Measurements from ENCODE around the gene SNX11. TPM values are rescaled to one million over a fixed set of nuclear protein-coding genes. Genes with fewer than 3 reads are reported as not detected.

Gene SNX11
- total and polyA plus RNA-seq, 4 donors, result 11.4 to 31.0 (median 19.1) TPM

DNA sequence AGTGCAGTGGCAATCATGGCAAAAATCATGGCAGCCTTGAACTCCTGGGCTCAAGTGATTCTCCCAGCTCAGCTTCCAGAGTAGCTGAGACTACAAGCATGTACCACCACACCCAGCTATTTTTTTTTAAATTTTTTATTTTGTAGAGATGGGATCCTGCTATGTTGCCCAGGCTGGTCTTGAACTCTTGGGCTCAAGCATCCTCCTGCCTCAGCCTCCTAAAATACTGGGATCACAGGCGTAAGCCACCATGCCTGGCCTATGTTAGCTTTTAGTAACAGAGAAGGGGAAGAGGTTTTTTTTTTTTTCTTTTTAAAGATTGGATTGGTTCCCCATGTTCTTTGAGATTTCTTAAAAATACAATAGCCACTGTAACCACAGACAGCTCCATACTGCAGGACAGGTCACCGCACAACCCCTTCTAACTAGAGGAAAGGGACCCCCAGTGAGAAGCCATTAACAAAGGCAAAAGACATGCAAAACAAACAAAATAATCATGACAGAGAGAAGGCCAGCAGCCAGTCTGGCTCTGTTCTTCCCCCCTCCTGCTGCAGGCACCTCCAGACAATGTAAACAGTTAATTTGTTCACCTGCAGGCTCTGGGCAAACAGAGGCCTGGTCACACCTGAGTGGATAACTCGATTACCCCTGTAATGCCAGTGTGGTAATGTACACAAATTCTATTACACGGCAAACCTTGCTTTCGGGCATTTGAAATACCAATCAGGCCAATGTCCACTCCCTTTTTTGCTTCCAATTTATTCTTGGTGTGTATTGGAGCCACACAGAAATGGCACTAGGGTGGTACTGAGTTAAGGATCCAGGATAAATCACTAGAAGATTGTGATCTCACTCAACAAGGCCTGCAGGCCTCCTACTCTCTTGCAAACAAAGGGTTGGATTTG is 52.9 kb downstream of the SNX11 start:
- ATAC-seq (ENCODE audit: insufficient read depth, low FRiP score) (no peak), DNase-seq (no peak)
- Histone ChIP-seq H3K36me3 (ENCODE audit: control insufficient read depth in 4 of 4, insufficient read depth in 4 of 4, low read length in 4 of 4) (no peaks in the 10 kb centered on the region), H3K9me3 (ENCODE audit: control insufficient read depth in 4 of 4, insufficient read depth in 3 of 4, low read length in 3 of 4) (no peaks in the 10 kb centered on the region), H3K4me3 (no peak overlapping the region), H3K4me1 (ENCODE audit: control insufficient read depth in 5 of 5, insufficient read depth in 5 of 5, low read length in 5 of 5) (no peaks in the 10 kb centered on the region), H3K27ac (ENCODE audit: low read depth in 1 of 2, low read length in 1 of 2) (no peak overlapping the region), H3K27me3 (ENCODE audit: control insufficient read depth in 3 of 3, insufficient read depth in 3 of 3, low read length in 2 of 3) (no peaks in the 10 kb centered on the region), H3K9ac (ENCODE audit: insufficient read depth in 1 of 2, low read length in 2 of 2) (no peak overlapping the region)
- TF ChIP-seq, protein P1, sequence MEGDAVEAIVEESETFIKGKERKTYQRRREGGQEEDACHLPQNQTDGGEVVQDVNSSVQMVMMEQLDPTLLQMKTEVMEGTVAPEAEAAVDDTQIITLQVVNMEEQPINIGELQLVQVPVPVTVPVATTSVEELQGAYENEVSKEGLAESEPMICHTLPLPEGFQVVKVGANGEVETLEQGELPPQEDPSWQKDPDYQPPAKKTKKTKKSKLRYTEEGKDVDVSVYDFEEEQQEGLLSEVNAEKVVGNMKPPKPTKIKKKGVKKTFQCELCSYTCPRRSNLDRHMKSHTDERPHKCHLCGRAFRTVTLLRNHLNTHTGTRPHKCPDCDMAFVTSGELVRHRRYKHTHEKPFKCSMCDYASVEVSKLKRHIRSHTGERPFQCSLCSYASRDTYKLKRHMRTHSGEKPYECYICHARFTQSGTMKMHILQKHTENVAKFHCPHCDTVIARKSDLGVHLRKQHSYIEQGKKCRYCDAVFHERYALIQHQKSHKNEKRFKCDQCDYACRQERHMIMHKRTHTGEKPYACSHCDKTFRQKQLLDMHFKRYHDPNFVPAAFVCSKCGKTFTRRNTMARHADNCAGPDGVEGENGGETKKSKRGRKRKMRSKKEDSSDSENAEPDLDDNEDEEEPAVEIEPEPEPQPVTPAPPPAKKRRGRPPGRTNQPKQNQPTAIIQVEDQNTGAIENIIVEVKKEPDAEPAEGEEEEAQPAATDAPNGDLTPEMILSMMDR (IDR thresholded peaks at IDR 0.05; ENCODE audit: control extremely low read depth, extremely low read depth), result no peak
- 77 to 86% methylated on average over 5 of the region's 5 CpGs for WGBS, 2 donors

DNA sequence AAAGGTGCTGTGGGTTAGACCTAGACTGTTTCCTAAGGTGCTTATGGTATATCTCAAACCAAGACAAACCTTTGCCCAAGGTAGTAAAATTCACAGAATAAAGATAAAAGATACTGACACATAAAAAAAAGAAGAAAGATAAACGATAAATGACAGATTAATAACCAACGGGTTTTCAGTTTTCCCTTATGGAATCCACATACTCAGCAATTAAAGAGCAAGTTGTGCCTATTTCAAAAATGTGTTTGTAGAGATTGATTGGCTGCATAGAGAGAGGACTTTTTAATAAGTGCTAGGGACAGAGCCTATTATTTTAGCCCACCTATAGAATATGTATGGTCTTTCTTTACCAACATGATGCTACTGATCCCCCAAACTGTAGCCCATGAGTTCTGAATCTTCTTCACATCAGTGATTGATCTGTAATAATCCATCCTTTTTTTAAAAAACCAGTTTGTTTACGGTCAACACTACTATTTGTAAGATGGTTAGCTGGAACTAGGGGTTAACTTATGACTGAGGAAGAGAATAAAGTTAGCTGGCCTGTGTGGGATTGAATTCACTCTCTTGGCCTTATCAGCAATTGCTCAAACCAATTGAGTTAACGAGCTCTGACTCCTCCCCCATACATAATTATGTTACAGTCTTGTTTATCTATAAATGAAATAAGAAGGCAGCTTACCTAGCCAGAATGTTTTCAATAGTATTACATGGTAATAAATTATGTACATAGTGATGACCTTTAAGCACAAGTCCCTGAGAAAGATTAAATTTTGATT is 53.8 kb downstream of the SNX11 start:
- Histone ChIP-seq H3K4me3 (no peak overlapping the region), H3K36me3 (ENCODE audit: control insufficient read depth in 4 of 4, insufficient read depth in 4 of 4, low read length in 4 of 4) (no peaks in the 10 kb centered on the region), H3K27ac (ENCODE audit: low read depth in 1 of 2, low read length in 1 of 2) (no peak overlapping the region), H3K9me3 (ENCODE audit: control insufficient read depth in 4 of 4, insufficient read depth in 3 of 4, low read length in 3 of 4) (no peaks in the 10 kb centered on the region), H3K4me1 (ENCODE audit: control insufficient read depth in 5 of 5, insufficient read depth in 5 of 5, low read length in 5 of 5) (no peaks in the 10 kb centered on the region), H3K27me3 (ENCODE audit: control insufficient read depth in 3 of 3, insufficient read depth in 3 of 3, low read length in 2 of 3) (peaks cover 0 to 6% (median 1%) of the 10 kb centered on the region in 3 donors), H3K9ac (ENCODE audit: insufficient read depth in 1 of 2, low read length in 2 of 2) (no peak overlapping the region)
- ATAC-seq (ENCODE audit: insufficient read depth, low FRiP score) (no peak), DNase-seq (no peak)
- TF ChIP-seq, protein P1 (IDR thresholded peaks at IDR 0.05; ENCODE audit: control extremely low read depth, extremely low read depth), result no peak
- WGBS, 2 donors, result 78 to 95% methylated on average over 4 of the region's 4 CpGs

DNA sequence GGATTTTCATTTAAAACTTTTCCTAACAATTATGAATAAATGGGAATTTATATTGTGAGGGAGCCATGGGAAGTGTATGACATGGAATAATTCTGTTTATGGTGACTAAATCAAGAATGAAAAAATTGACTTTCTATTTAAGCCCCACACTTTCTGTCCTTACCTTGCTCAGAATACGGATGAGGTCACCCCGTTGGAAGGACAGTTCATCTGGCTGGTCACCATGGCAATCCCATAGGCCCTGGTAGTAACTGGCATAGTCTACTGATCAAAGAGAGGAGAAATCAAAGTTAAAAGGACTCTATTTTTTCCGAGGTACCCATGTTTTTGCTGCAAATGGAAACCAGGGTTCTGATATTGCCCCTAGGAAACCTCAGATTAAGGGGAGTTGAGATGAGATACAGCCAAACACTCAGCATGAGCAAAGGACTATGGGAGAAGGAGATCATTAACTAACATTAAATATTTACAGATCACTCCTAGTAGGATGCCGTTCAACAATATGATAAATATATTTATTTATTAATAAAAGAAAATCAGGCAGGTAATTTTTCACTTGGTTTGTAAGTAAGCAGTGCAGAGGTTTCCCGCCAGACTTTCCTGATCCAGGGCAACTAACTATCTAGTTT is 54.9 kb downstream of the SNX11 start:
- Histone ChIP-seq H3K4me3 (no peak overlapping the region), H3K9ac (ENCODE audit: insufficient read depth in 1 of 2, low read length in 2 of 2) (no peak overlapping the region), H3K27ac (ENCODE audit: low read depth in 1 of 2, low read length in 1 of 2) (no peak overlapping the region), H3K27me3 (ENCODE audit: control insufficient read depth in 3 of 3, insufficient read depth in 3 of 3, low read length in 2 of 3) (peaks cover 0 to 9% (median 2%) of the 10 kb centered on the region in 3 donors), H3K36me3 (ENCODE audit: control insufficient read depth in 4 of 4, insufficient read depth in 4 of 4, low read length in 4 of 4) (no peaks in the 10 kb centered on the region), H3K4me1 (ENCODE audit: control insufficient read depth in 5 of 5, insufficient read depth in 5 of 5, low read length in 5 of 5) (no peaks in the 10 kb centered on the region), H3K9me3 (ENCODE audit: control insufficient read depth in 4 of 4, insufficient read depth in 3 of 4, low read length in 3 of 4) (no peaks in the 10 kb centered on the region)
- no peak for DNase-seq
- WGBS, 2 donors, result 90 to 91% methylated on average over 5 of the region's 5 CpGs
- TF ChIP-seq, protein P1 (IDR thresholded peaks at IDR 0.05; ENCODE audit: control extremely low read depth, extremely low read depth), result no peak
- ATAC-seq (ENCODE audit: insufficient read depth, low FRiP score), result no peak
